Measurements from ENCODE around the gene TM4SF20.

TM4SF20 gene

DNA sequence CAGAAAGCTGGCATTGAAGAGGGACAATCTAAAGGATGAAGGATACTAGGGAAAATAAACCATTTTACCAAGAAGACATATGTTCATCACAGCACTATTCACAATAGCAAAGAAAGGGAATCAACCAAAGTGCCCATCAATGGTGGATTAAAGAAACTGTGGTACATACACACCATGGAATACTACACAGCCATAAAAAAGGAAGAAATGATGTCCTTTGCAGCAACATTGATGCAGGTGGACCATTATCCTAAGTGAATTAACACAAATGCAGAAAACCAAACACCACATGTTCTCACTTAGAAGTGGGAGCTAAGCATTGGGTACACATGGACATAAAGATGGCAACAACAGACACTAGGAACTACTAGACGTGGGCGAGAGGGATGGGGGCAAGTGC, 61.3 kb downstream of the TM4SF20 start:
- no peak for DNase-seq

DNA sequence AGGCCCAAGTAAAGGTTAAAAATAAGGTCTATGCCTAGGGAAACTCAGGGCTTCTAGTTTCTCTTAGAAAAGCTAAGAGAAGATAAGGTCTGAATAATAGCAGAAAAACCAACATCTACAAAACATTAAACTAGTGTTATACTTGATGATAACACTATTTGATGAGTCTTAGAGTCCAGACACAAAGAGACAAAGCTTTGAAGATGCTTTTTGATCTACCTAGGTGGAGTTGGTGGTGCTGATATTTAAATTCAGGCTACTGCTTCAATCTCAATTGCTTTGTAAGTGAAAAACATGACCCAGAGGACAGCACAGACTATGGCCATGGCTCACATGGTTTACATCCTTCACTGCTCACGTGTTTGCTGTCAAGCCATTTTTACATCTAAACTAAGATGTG, 65.8 kb downstream of the TM4SF20 start:
- DNase-seq, result no peak

DNA sequence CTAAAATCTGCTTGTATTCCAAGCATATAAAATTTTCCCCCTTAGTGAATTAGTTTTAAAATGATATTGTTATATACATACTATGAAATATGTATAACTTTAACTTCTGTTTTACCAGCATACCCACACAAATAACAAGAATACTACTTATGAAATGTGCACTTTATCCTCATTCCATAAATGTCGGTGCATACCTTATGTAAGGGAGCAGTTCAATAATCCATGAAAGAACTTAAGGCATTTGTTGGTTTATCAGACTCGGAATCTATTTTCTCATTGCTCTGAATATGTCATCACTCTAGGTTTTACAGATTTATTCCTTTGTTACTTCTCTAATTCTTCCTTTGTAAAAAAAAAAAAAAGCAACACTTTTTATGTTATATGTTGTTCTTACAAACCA, 66.5 kb downstream of the TM4SF20 start:
- DNase-seq, result no peak
